ENCODE data around the gene BMP2K.

BMP2K gene

DNA sequence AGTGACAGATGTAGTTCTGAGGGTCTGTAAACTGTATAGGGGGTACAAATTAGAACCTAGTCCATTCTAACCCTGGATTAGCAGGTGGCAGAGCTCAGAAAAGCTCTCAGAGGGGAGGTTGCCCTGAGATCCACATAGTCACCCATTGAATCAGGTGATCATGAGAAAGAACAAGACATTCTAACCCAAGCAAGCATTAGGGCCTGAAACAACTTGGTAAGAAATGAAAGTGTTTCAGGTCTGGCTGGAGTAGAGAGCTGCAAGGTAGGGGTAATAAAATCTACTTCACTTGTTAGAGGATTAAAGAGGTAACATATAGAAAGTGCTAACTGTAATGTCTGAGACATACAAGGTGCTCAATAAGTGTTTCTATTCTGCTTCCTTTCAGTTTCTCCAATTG, 8.8 kb upstream of the BMP2K start:
- TF ChIP-seq CTCF (IDR thresholded peaks at IDR 0.05; ENCODE audit: borderline replicate concordance, control extremely low read depth, extremely low read depth, insufficient read depth, missing control alignments): no peak
- no peak for DNase-seq (ENCODE audit: low spot score)
- in situ Hi-C loops (cut with MboI; ENCODE audit: low sequenced_read_pairs, unreplicated experiment): no loop called here

DNA sequence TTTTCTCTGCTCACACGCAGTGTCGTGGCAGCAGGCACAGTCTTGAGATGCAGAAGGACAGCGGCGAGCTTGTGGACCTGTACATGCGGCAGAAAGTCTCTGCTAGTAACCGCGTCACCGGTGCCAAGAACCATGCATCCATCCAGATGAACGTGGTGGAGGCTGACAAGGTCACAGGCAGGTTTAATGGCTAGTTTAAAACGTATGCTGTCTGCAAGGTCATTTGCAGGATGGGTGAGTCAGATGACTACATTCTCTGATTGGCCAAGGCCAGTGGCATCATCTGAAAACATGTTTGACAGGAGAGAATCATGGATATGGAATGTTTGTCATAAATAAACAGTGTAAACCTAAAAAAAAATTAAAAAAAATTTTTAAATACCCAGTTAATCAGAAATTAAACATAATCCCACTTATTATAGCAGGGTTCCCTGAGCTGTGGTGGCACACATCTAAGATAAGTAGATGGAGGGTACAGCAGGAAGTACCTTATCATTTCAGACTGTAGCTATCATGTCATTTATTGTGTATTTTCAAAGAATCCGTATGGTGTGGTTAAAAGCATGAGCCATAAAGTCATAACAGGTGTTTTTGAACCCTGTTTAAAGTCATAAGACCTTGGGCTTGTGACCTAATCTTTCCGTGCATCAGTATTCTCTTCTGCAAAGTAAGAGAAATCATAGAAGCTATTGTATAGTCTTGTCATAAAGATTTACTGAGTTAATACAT, 7.5 kb upstream of the BMP2K start:
- DNase-seq (ENCODE audit: low spot score): no peak
- TF ChIP-seq CTCF (IDR thresholded peaks at IDR 0.05; ENCODE audit: borderline replicate concordance, control extremely low read depth, extremely low read depth, insufficient read depth, missing control alignments): no peak

GRCh38 chr4:78770091-78770642, 6.0 kb upstream of the BMP2K start:
- in situ Hi-C loops (cut with MboI; ENCODE audit: low sequenced_read_pairs, unreplicated experiment): no loop called here
- TF ChIP-seq CTCF (IDR thresholded peaks at IDR 0.05; ENCODE audit: borderline replicate concordance, control extremely low read depth, extremely low read depth, insufficient read depth, missing control alignments): no peak
- DNase-seq (ENCODE audit: low spot score): no peak

More for the DNA sequence above, 7.5 kb upstream of the BMP2K start:
- in situ Hi-C loops (cut with MboI; ENCODE audit: low sequenced_read_pairs, unreplicated experiment): no loop called here

- in situ Hi-C loops (cut with MboI; ENCODE audit: low sequenced_read_pairs, unreplicated experiment): no loop called here
- no peak for TF ChIP-seq CTCF (IDR thresholded peaks at IDR 0.05; ENCODE audit: borderline replicate concordance, control extremely low read depth, extremely low read depth, insufficient read depth, missing control alignments)
- no peak for DNase-seq (ENCODE audit: low spot score)
Observed at GRCh38 chr4:78772526-78773091, 3.5 kb upstream of the BMP2K start.

GRCh38 chr4:78774417-78774816, 1.7 kb upstream of the BMP2K start:
- peak; percentile 30 for DNase-seq (ENCODE audit: low spot score)
- in situ Hi-C loops (cut with MboI; ENCODE audit: low sequenced_read_pairs, unreplicated experiment): no loop called here
- no peak for TF ChIP-seq CTCF (IDR thresholded peaks at IDR 0.05; ENCODE audit: borderline replicate concordance, control extremely low read depth, extremely low read depth, insufficient read depth, missing control alignments)

- TF ChIP-seq CTCF (IDR thresholded peaks at IDR 0.05; ENCODE audit: borderline replicate concordance, control extremely low read depth, extremely low read depth, insufficient read depth, missing control alignments): no peak
- DNase-seq (ENCODE audit: low spot score): peak; percentile 87
- in situ Hi-C loops (cut with MboI; ENCODE audit: low sequenced_read_pairs, unreplicated experiment): no loop called here
Observed at GRCh38 chr4:78775303-78776078, 659 bp upstream of the BMP2K start.

All from GM13976 (cell line).